Tibial nerve (tissue), 4 donors: ENCODE data around the gene GGCX. TPM values are rescaled to one million over a fixed set of nuclear protein-coding genes. Genes with fewer than 3 reads are reported as not detected.

Source experiments
- DNase-seq, 2 donors: peaks; one replicate each; pipeline ENCODE4 v3.0.0-alpha.2; 2019; ENCODE audit warnings: low spot score in 2 of 2
- H3K27ac ChIP-seq, 4 donors: fragments of 200-600 bp; sonication (generic) in 3 of 4; one replicate each; pipeline ENCODE4 v1.5.1; 2017 to 2019; ENCODE audit warnings: mild to moderate bottlenecking in 1 of 4
- H3K27me3 ChIP-seq, 2 donors: fragments of 200-600 bp; sonication (generic) in 1 of 2; one replicate each; pipeline versions ENCODE4 v1.5.1 to v1.6.0; 2017 to 2019
- H3K36me3 ChIP-seq, 3 donors: fragments of 200-600 bp; sonication (generic); one replicate each; pipeline ENCODE4 v1.5.1; 2018 to 2019
- H3K4me1 ChIP-seq, 4 donors: fragments of 200-600 bp; sonication (generic) in 3 of 4; one replicate each; pipeline ENCODE4 v1.5.1; 2017 to 2019
- H3K4me3 ChIP-seq, 4 donors: fragments of 200-600 bp; sonication (generic) in 3 of 4; one replicate each; pipeline ENCODE4 v1.5.1; 2017 to 2019; ENCODE audit warnings: mild to moderate bottlenecking in 1 of 4, moderate library complexity in 1 of 4
- H3K9me3 ChIP-seq, 4 donors: fragments of 200-600 bp; sonication (generic) in 3 of 4; one replicate each; pipeline ENCODE4 v1.5.1; 2017 to 2019
- CTCF ChIP-seq, 5 experiments: fragments of 200-600 bp in 3 of 5; fragments of 450-650 bp in 2 of 5; sonication (generic) in 3 of 5; IDR thresholded peaks; one replicate each; pipeline ENCODE4 v1.5.1; 2016 to 2019; ENCODE audit warnings: antibody characterized with exemption in 5 of 5, mild to moderate bottlenecking in 3 of 5, moderate library complexity in 2 of 5
- EP300 ChIP-seq, 2 donors: sonication (generic); formaldehyde crosslinking; IDR thresholded peaks; one replicate each; pipeline ENCODE4 v1.6.1; 2017; ENCODE audit warnings: antibody characterized with exemption in 2 of 2, mild to moderate bottlenecking in 1 of 2
- POLR2A ChIP-seq, 2 donors: fragments of 450-650 bp; IDR thresholded peaks; one replicate each; pipeline ENCODE4 v1.6.1; 2017; ENCODE audit warnings: antibody characterized with exemption in 2 of 2, mild to moderate bottlenecking in 2 of 2, moderate library complexity in 2 of 2
- WGBS, 2 donors: methylation state at CpG; one replicate each; pipeline ENCODE4 v1.1.5; 2018; 5-methylcytosine and 5-hydroxymethylcytosine counted together
- total RNA-seq, 4 donors: library from RNA; depleted of rRNA; stranded (reverse); fragments of >200 nt; gene quantifications; one replicate each; pipeline ENCODE4 v1.1.0, GENCODE V29; 2016

GGCX gene
- total RNA-seq, 4 donors from 2014 or later: 24.7 to 34.3 (median 27.1) TPM

- no peak for TF ChIP-seq CTCF (IDR thresholded peaks at IDR 0.05)
- no peak for TF ChIP-seq POLR2A (IDR thresholded peaks at IDR 0.05)
- TF ChIP-seq EP300 (IDR thresholded peaks at IDR 0.05): no peak
- H3K27me3 ChIP-seq: no peaks in the 10 kb centered on the region
- H3K27ac ChIP-seq: peak overlapping the region; percentile 32 to 95 (median 92)
- DNase-seq: no peak
- peaks cover 0 to 72% (median 51%) of the 10 kb centered on the region in 4 donors for H3K4me1 ChIP-seq
- H3K9me3 ChIP-seq: no peaks in the 10 kb centered on the region
- no peaks in the 10 kb centered on the region for H3K36me3 ChIP-seq
- WGBS, 2 donors: 31% methylated on average over 9 of the region's 9 CpGs
- H3K4me3 ChIP-seq: peak overlapping the region; percentile 49 to 87 (median 57)
Measured at GRCh38 chr2:85584857-85585780, 23.8 kb upstream of the GGCX start.

GRCh38 chr2:85584354-85584856, 23.1 kb upstream of the GGCX start, which contains the start of gene VAMP5:
Gene VAMP5, plus strand, starts transcription at chr2:85584431. Its CDS starts 60 bp downstream, at chr2:85584491.
- no peak for DNase-seq
- WGBS, 2 donors: 1 to 3% methylated on average over 28 to 32 of the region's 52 CpGs
- no peak for TF ChIP-seq EP300 (IDR thresholded peaks at IDR 0.05)
- TF ChIP-seq CTCF (IDR thresholded peaks at IDR 0.05): no peak
- no peak for TF ChIP-seq POLR2A (IDR thresholded peaks at IDR 0.05)
- H3K36me3 ChIP-seq: no peaks in the 10 kb centered on the region
- no peaks in the 10 kb centered on the region for H3K27me3 ChIP-seq
- H3K4me3 ChIP-seq: peak within 1 kb of the TSS; percentile 49 to 87 (median 57)
- peak within 1 kb of the TSS; percentile 32 to 95 (median 92) for H3K27ac ChIP-seq
- no peaks in the 10 kb centered on the region for H3K9me3 ChIP-seq
- peaks cover 0 to 72% (median 51%) of the 10 kb centered on the region in 4 donors for H3K4me1 ChIP-seq

- H3K27ac ChIP-seq: peak overlapping the region; percentile 32 to 95 (median 92)
- no peaks in the 10 kb centered on the region for H3K27me3 ChIP-seq
- TF ChIP-seq CTCF (IDR thresholded peaks at IDR 0.05) (no peak), EP300 (IDR thresholded peaks at IDR 0.05) (no peak), POLR2A (IDR thresholded peaks at IDR 0.05) (no peak)
- DNase-seq: no peak
- H3K9me3 ChIP-seq: no peaks in the 10 kb centered on the region
- WGBS, 2 donors: 25 to 28% methylated on average over 15 to 16 of the region's 16 CpGs
- no peaks in the 10 kb centered on the region for H3K36me3 ChIP-seq
- peaks cover 0 to 72% (median 48%) of the 10 kb centered on the region in 4 donors for H3K4me1 ChIP-seq
- peak overlapping the region; percentile 49 to 87 (median 57) for H3K4me3 ChIP-seq
Measured at GRCh38 chr2:85583667-85584353, 22.5 kb upstream of the GGCX start.

- no peak for TF ChIP-seq EP300 (IDR thresholded peaks at IDR 0.05)
- no peak for TF ChIP-seq POLR2A (IDR thresholded peaks at IDR 0.05)
- no peak for TF ChIP-seq CTCF (IDR thresholded peaks at IDR 0.05)
- H3K4me1 ChIP-seq: peaks cover 0 to 72% (median 46%) of the 10 kb centered on the region in 4 donors
- no peak for DNase-seq
Measured at GRCh38 chr2:85582492-85582891, 21.2 kb upstream of the GGCX start.

More at GRCh38 chr2:85582492-85582891, 21.2 kb upstream of the GGCX start:
- Histone ChIP-seq H3K36me3 (no peaks in the 10 kb centered on the region), H3K4me3 (no peak overlapping the region), H3K27me3 (no peaks in the 10 kb centered on the region), H3K9me3 (no peaks in the 10 kb centered on the region), H3K27ac (peak overlapping the region in 1 of 4 donors; percentile 93)
- WGBS, 2 donors: 63 to 64% methylated on average over 1 of the region's 1 CpG
